ENCODE results near the gene TOX2. TPM values are rescaled to one million over a fixed set of nuclear protein-coding genes. Genes with fewer than 3 reads are reported as not detected.

TOX2 gene
- total and polyA plus RNA-seq, 2 donors from 2014 or later: 4.7 to 5.9 TPM

DNA sequence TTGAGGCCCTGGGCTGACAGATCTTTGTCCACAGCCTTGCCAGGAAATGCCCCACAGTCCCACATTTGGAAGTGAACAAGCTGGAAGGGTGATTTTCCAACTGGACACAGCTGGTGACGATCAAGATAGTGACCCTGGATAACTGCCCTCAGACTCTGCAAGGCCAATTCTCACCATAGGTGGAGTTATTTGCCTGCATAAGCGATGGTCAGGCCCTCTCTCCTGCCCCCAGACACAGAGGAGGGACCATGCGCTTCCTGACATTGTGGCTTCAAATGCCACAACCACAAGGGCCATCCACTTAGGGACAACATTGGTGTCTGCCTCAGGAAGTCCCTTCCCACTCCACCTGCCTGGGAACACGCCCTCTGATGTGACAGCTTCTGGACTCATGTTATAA, 176.4 kb downstream of the TOX2 start:
- TF ChIP-seq, protein P1, sequence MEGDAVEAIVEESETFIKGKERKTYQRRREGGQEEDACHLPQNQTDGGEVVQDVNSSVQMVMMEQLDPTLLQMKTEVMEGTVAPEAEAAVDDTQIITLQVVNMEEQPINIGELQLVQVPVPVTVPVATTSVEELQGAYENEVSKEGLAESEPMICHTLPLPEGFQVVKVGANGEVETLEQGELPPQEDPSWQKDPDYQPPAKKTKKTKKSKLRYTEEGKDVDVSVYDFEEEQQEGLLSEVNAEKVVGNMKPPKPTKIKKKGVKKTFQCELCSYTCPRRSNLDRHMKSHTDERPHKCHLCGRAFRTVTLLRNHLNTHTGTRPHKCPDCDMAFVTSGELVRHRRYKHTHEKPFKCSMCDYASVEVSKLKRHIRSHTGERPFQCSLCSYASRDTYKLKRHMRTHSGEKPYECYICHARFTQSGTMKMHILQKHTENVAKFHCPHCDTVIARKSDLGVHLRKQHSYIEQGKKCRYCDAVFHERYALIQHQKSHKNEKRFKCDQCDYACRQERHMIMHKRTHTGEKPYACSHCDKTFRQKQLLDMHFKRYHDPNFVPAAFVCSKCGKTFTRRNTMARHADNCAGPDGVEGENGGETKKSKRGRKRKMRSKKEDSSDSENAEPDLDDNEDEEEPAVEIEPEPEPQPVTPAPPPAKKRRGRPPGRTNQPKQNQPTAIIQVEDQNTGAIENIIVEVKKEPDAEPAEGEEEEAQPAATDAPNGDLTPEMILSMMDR (IDR thresholded peaks at IDR 0.05; ENCODE audit: borderline replicate concordance, extremely low read depth, insufficient read depth): no peak
- peak in 1 of 5 donors; percentile 40 for DNase-seq
- no peak overlapping the region for H3K9ac ChIP-seq (ENCODE audit: low read length in 3 of 3)

DNA sequence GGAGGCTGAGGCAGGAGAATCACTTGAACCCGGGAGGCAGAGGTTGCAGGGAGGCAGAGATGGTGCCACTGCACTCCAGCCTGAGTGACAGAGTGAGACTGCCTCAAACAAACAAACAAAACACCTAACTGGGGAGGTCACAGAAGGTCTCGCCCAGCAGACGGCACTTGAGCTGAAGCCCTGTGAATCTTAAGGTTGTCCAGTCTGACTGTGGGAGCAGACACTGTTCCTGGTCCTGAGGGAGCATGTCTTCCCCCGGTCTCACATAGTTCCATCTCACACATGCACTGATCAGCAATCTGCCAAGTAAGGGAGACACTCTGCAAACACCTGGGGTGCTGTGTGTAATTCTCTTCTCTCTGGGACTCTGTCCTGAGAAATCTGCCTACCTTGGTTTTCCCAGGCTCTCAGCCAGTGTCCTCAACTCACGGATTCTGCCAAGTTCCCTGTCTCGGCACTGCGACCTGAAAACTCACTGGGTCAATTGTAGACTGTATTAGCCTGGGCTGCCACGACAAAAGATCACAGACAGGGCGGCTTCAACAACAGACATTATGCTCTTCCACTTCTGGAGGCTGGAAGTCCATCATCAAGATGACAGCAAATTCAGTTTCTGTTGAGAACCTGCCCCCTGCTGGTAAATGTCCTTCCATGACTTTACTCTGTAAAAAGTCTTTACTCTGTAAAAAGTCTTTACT, 178.0 kb downstream of the TOX2 start:
- FAIRE-seq: no peak
- Histone ChIP-seq H3K27ac (ENCODE audit: low read depth in 2 of 2, low read length in 2 of 2) (no peak overlapping the region), H3K9me3 (ENCODE audit: control insufficient read depth in 2 of 3, insufficient read depth in 1 of 3, low read length in 3 of 3) (no peaks in the 10 kb centered on the region), H3K27me3 (ENCODE audit: control insufficient read depth, insufficient read depth, low read length) (no peaks in the 10 kb centered on the region), H3K36me3 (ENCODE audit: control insufficient read depth in 2 of 3, insufficient read depth in 3 of 3, low read length in 3 of 3) (no peaks in the 10 kb centered on the region), H3K4me3 (ENCODE audit: low read length in 3 of 3) (no peak overlapping the region), H3K9ac (ENCODE audit: low read length in 3 of 3) (no peak overlapping the region), H3K4me1 (ENCODE audit: control insufficient read depth in 2 of 3, insufficient read depth in 2 of 3, low read depth in 1 of 3, low read length in 3 of 3) (peaks cover 0 to 2% (median 0%) of the 10 kb centered on the region in 3 donors)
- intact Hi-C loops (cut with DNase I): no loop called here
- peak in 2 of 5 donors; percentile 35 to 39 for DNase-seq
- TF ChIP-seq, protein P1 (IDR thresholded peaks at IDR 0.05; ENCODE audit: borderline replicate concordance, extremely low read depth, insufficient read depth): peak; percentile 17

More for the DNA sequence above, 176.4 kb downstream of the TOX2 start:
- Histone ChIP-seq H3K27ac (ENCODE audit: low read depth in 2 of 2, low read length in 2 of 2) (no peak overlapping the region), H3K4me1 (ENCODE audit: control insufficient read depth in 2 of 3, insufficient read depth in 2 of 3, low read depth in 1 of 3, low read length in 3 of 3) (peaks cover 0 to 2% (median 0%) of the 10 kb centered on the region in 3 donors), H3K36me3 (ENCODE audit: control insufficient read depth in 2 of 3, insufficient read depth in 3 of 3, low read length in 3 of 3) (no peaks in the 10 kb centered on the region), H3K27me3 (ENCODE audit: control insufficient read depth, insufficient read depth, low read length) (no peaks in the 10 kb centered on the region), H3K9me3 (ENCODE audit: control insufficient read depth in 2 of 3, insufficient read depth in 1 of 3, low read length in 3 of 3) (no peaks in the 10 kb centered on the region), H3K4me3 (ENCODE audit: low read length in 3 of 3) (no peak overlapping the region)
- FAIRE-seq: no peak
- intact Hi-C loops (cut with DNase I): no loop called here

DNA sequence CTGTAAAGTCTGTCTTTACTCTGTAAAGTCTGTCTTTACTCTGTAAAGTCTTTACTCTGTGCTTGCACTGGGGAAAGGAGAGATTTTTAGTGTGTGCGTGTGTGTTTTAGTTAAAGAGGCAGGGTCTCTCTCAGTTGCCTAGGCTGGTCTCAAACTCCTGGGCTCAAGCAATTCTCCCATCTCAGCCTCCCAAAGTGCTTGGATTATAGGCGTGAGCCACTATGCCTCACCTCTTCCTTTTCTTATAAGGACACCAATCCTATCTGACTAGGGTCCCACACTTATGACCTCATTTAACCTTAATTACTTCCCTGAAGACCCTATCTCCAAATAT, 178.6 kb downstream of the TOX2 start:
- H3K4me1 ChIP-seq (ENCODE audit: control insufficient read depth in 2 of 3, insufficient read depth in 2 of 3, low read depth in 1 of 3, low read length in 3 of 3): peaks cover 0 to 2% (median 0%) of the 10 kb centered on the region in 3 donors
- no peak overlapping the region for H3K4me3 ChIP-seq (ENCODE audit: low read length in 3 of 3)
- H3K9me3 ChIP-seq (ENCODE audit: control insufficient read depth in 2 of 3, insufficient read depth in 1 of 3, low read length in 3 of 3): no peaks in the 10 kb centered on the region
- FAIRE-seq (no peak), DNase-seq (no peak)
- H3K36me3 ChIP-seq (ENCODE audit: control insufficient read depth in 2 of 3, insufficient read depth in 3 of 3, low read length in 3 of 3): no peaks in the 10 kb centered on the region
- intact Hi-C loops (cut with DNase I): no loop called here
- TF ChIP-seq, protein P1 (IDR thresholded peaks at IDR 0.05; ENCODE audit: borderline replicate concordance, extremely low read depth, insufficient read depth): no peak
- no peak overlapping the region for H3K9ac ChIP-seq (ENCODE audit: low read length in 3 of 3)
- H3K27ac ChIP-seq (ENCODE audit: low read depth in 2 of 2, low read length in 2 of 2): no peak overlapping the region
- no peaks in the 10 kb centered on the region for H3K27me3 ChIP-seq (ENCODE audit: control insufficient read depth, insufficient read depth, low read length)
